ENCODE measurements around the gene ZSWIM7. TPM values are rescaled to one million over a fixed set of nuclear protein-coding genes. Genes with fewer than 3 reads are reported as not detected.

Gene ZSWIM7
- total and polyA plus RNA-seq, 8 donors: 6.6 to 30.6 (median 12.0) TPM

- Histone ChIP-seq H3K36me3 (peaks cover 0 to 18% (median 0%) of the 10 kb centered on the region in 3 donors), H3K4me3 (no peak overlapping the region), H3K27me3 (no peaks in the 10 kb centered on the region), H3K9me3 (no peaks in the 10 kb centered on the region), H3K27ac (no peak overlapping the region), H3K4me1 (no peaks in the 10 kb centered on the region)
- intact Hi-C loops (cut with DNase I): no loop called here
- no peak for DNase-seq
- no peak for ATAC-seq
- WGBS, 2 donors: 95% methylated on average over 2 of the region's 2 CpGs
- no peak for FAIRE-seq
- no peak for TF ChIP-seq CTCF (IDR thresholded peaks at IDR 0.05)
These were observed 21.6 kb downstream of the ZSWIM7 start for GRCh38 chr17:15977894-15978293.

GRCh38 chr17:15973834-15974233 lies 25.7 kb downstream of the ZSWIM7 start:
- intact Hi-C loops (cut with DNase I): no loop called here
- ATAC-seq (no peak), DNase-seq (no peak), FAIRE-seq (no peak)
- Histone ChIP-seq H3K27ac (no peak overlapping the region), H3K27me3 (no peaks in the 10 kb centered on the region), H3K36me3 (peaks cover 0 to 6% (median 0%) of the 10 kb centered on the region in 3 donors), H3K9me3 (no peaks in the 10 kb centered on the region), H3K4me1 (no peaks in the 10 kb centered on the region), H3K4me3 (no peak overlapping the region)
- no peak for TF ChIP-seq CTCF (IDR thresholded peaks at IDR 0.05)
- 78 to 79% methylated on average over 6 of the region's 6 CpGs for WGBS, 2 donors

- FAIRE-seq (no peak), DNase-seq (no peak), ATAC-seq (no peak)
- Histone ChIP-seq H3K4me1 (no peaks in the 10 kb centered on the region), H3K9me3 (no peaks in the 10 kb centered on the region), H3K27ac (no peak overlapping the region), H3K27me3 (no peaks in the 10 kb centered on the region), H3K36me3 (peaks cover 0 to 6% (median 0%) of the 10 kb centered on the region in 3 donors), H3K4me3 (no peak overlapping the region)
- intact Hi-C loops (cut with DNase I): no loop called here
- no peak for TF ChIP-seq CTCF (IDR thresholded peaks at IDR 0.05)
These were observed 26.5 kb downstream of the ZSWIM7 start for GRCh38 chr17:15973016-15973415.

- no peak for DNase-seq
- Histone ChIP-seq H3K4me1 (no peaks in the 10 kb centered on the region), H3K27ac (no peak overlapping the region), H3K27me3 (no peaks in the 10 kb centered on the region), H3K4me3 (no peak overlapping the region), H3K36me3 (peaks cover 0 to under 1% (median 0%) of the 10 kb centered on the region in 3 donors), H3K9me3 (no peaks in the 10 kb centered on the region)
- intact Hi-C loops (cut with DNase I): no loop called here
- no peak for TF ChIP-seq CTCF (IDR thresholded peaks at IDR 0.05)
- no peak for FAIRE-seq
- WGBS, 2 donors: 92 to 97% methylated on average over 4 of the region's 4 CpGs
- no peak for ATAC-seq
These were observed 27.0 kb downstream of the ZSWIM7 start for GRCh38 chr17:15972497-15972951.

GRCh38 chr17:15971882-15972281 lies 27.6 kb downstream of the ZSWIM7 start:
- no peak for ATAC-seq
- intact Hi-C loops (cut with DNase I): no loop called here
- Histone ChIP-seq H3K27ac (no peak overlapping the region), H3K9me3 (no peaks in the 10 kb centered on the region), H3K27me3 (no peaks in the 10 kb centered on the region), H3K36me3 (no peaks in the 10 kb centered on the region), H3K4me1 (no peaks in the 10 kb centered on the region), H3K4me3 (no peak overlapping the region)
- 82 to 95% methylated on average over 5 of the region's 5 CpGs for WGBS, 2 donors
- DNase-seq: no peak
- FAIRE-seq: no peak
- no peak for TF ChIP-seq CTCF (IDR thresholded peaks at IDR 0.05)
